Measurements from ENCODE around the gene KIRREL3.

GRCh38 chr11:126679033-126679432 is 321.5 kb downstream of the KIRREL3 start:
- TF ChIP-seq EZH2 (IDR thresholded peaks at IDR 0.05) (no peak), POLR2AphosphoS5 (IDR thresholded peaks at IDR 0.05; ENCODE audit: borderline replicate concordance, low read depth, low read length) (no peak), FOXP2 (optimal IDR thresholded peaks at IDR 0.05; ENCODE audit: control extremely low read depth, extremely low read length, insufficient read depth) (no peak)

All from SK-N-MC (cell line).